GM19351 (cell line): ENCODE results near the gene BCAN.
"Not testable (repeated sequence)": the region's sequence is repeated elsewhere in the genome, so short reads cannot be mapped to it uniquely, and the experiment has no call there.

Source experiments
- ATAC-seq: cut with Tn5 transposase; IDR thresholded peaks from one replicate; pipeline ENCODE4 v1.9.1; 2021; ENCODE audit warnings: mild to moderate bottlenecking, moderate library complexity; ENCODE audit not compliant: unreplicated experiment

BCAN gene, protein sequence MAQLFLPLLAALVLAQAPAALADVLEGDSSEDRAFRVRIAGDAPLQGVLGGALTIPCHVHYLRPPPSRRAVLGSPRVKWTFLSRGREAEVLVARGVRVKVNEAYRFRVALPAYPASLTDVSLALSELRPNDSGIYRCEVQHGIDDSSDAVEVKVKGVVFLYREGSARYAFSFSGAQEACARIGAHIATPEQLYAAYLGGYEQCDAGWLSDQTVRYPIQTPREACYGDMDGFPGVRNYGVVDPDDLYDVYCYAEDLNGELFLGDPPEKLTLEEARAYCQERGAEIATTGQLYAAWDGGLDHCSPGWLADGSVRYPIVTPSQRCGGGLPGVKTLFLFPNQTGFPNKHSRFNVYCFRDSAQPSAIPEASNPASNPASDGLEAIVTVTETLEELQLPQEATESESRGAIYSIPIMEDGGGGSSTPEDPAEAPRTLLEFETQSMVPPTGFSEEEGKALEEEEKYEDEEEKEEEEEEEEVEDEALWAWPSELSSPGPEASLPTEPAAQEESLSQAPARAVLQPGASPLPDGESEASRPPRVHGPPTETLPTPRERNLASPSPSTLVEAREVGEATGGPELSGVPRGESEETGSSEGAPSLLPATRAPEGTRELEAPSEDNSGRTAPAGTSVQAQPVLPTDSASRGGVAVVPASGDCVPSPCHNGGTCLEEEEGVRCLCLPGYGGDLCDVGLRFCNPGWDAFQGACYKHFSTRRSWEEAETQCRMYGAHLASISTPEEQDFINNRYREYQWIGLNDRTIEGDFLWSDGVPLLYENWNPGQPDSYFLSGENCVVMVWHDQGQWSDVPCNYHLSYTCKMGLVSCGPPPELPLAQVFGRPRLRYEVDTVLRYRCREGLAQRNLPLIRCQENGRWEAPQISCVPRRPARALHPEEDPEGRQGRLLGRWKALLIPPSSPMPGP

DNA sequence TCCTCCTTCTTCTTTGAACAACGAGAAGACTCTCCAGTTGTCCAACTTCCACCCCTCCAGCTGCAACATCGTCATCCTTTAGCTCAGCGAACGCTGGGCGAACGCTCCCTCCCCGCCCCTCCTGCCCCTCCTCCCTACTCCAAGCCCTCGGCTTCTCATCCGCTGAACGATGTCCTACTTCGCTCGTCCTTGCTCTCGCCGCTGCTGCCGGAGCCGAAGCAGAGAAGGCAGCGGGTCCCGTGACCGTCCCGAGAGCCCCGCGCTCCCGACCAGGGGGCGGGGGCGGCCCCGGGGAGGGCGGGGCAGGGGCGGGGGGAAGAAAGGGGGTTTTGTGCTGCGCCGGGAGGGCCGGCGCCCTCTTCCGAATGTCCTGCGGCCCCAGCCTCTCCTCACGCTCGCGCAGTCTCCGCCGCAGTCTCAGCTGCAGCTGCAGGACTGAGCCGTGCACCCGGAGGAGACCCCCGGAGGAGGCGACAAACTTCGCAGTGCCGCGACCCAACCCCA lies at the start of gene BCAN:
Gene BCAN, plus strand, starts transcription at position 357 of the 504 bp plus-strand sequence. CDS start 3,938 bp downstream, outside the sequence.
- no peak for ATAC-seq

DNA sequence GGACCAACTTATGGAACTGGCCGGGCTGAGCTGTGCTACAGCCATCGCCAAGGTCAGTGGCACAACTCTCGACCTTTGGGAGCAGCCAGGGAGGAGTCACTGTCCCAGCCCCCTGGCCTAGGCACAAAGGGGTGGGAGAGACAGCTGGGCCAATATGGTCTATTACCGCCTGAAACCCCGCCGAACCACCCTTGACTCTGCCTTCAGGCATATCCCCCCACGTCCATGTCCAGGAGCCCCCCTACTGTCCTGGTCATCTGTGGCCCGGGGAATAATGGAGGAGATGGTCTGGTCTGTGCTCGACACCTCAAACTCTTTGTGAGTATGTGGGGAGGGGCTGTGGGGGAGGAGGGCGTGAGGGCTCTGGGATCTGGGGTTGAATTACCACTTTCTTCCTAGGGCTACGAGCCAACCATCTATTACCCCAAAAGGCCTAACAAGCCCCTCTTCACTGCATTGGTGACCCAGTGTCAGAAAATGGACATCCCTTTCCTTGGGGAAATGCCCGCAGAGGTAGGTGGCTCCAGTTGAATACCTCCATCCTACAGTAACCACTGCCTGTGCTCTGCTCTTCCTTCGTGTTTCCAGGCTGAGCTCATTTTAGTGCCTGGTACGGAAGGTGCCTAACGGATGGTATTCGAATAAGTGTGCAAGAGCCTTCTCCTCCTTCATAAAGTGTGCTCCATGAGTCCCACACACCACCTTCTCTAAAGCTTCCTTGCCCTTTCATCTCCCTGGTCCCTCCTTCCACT lies 49.6 kb upstream of the BCAN start:
- ATAC-seq: no peak

DNA sequence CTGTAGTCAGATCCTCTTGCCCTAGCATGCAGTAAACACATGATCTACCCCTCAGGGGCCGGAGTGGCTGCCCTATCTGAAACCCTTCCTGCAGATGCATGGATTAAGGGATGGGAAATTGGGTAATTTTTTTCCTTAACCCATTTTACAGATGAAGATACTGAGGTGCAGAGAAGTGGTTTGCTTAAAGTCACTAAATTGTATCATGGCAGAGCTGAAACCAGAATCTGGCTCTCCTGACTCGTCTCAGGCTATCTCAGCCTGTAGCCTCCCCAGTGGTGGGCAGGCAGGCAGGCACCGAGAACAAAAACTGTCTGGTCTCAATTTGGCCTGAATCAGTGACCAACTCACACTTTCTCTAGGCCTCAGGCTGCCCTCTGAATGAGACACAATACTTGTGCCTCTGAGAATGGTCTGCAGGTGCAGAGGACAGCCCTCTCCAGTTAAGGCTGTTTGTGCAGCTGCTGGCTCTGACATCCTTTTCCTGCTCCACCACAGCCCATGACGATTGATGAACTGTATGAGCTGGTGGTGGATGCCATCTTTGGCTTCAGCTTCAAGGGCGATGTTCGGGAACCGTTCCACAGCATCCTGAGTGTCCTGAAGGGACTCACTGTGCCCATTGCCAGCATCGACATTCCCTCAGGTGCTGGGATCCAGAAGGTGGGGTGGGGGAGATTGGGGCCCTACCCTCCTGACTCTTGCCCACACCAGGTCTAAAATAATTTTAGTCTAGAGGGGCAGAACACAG lies 48.8 kb upstream of the BCAN start:
- ATAC-seq: no peak

DNA sequence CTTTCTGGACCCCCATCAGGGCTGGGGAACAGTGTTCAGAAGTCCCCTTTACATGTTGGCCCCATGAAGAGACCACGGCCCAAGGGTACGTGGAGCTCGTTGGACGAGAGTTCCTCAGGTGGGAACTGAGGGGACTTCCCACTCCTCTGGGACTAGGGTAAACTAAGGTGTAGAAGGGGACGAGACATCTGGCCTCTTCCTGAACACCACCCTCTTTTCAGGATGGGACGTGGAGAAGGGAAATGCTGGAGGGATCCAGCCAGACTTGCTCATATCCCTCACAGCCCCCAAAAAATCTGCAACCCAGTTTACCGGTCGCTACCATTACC lies 48.3 kb upstream of the BCAN start:
- ATAC-seq: no peak

DNA sequence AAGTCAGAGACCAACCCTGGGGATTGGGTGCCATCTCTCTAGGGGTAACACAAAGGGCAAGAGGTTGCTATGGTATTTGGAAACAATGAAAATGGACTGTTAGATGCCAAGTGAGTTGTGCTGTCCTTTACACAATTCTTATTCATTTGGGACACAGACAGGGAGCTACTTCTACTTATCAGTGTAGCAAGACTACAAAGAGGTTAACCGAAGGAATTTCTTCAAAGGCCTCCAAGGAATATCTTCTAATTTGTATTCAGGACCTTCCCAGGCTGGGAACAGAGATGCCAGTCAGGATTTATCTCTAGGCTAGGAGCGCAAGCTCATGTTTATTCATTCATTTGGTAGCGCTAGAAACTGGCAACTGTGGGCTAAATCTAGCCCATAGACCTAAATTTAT lies 47.7 kb upstream of the BCAN start:
- ATAC-seq: no peak

DNA sequence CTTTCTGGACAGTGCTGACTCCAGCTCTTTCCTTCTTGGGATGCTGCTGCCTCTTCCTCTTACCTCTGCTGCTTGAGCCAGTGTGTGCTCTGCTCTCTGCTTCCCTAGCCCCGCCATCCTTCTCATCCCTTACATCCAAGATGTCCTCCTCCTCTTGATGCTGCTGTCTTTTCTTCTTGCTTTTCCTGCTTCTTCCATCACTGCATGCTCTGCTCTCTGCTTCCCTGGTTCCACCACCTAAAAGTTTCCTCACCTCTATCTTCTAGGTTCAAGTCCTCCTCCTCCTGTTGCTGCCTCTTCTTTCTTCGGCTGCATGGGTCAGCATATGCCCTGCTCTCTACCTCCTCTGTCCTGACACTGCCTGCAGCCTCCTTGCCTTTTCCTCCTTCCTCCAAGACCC lies 46.9 kb upstream of the BCAN start:
- ATAC-seq: no peak

DNA sequence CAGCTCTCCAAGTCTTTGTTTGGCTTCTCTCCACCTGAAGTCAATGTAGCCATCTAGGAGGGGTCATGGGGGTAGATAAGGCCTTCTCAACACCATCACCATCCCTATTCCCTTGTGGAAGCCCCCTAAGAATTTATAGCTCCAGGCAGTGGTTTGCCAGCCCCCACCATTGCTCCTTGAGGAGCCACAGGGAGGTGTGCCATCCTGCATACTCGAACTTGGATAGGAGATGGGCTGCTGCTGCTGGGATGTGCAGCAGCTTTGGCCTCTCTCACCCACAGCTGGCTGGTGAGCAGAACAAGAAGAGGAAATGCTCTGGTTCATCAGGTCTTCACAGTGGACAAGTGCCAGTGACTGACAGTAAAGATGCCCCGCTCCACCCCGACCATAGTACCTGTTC lies 45.5 kb upstream of the BCAN start:
- no peak for ATAC-seq

DNA sequence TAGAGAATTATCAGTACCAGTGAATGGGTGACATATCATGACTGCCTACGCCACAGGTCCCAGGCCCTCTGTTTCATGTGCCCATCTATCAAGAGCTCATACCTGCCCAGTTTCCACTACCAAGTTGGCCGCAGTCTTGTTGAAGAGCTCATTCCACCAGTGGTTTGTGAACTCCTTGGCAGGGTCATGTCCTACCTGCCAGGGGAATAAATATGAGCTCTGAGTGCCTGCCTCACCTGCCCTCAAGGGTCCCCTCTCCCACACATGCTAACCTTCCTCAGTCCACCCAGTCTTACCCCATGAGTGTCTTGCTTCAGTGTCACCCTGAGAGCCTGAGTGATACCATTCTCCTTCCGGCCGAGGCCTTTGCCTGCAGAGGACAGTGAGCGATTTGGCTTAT lies 43.8 kb upstream of the BCAN start:
- ATAC-seq: no peak

DNA sequence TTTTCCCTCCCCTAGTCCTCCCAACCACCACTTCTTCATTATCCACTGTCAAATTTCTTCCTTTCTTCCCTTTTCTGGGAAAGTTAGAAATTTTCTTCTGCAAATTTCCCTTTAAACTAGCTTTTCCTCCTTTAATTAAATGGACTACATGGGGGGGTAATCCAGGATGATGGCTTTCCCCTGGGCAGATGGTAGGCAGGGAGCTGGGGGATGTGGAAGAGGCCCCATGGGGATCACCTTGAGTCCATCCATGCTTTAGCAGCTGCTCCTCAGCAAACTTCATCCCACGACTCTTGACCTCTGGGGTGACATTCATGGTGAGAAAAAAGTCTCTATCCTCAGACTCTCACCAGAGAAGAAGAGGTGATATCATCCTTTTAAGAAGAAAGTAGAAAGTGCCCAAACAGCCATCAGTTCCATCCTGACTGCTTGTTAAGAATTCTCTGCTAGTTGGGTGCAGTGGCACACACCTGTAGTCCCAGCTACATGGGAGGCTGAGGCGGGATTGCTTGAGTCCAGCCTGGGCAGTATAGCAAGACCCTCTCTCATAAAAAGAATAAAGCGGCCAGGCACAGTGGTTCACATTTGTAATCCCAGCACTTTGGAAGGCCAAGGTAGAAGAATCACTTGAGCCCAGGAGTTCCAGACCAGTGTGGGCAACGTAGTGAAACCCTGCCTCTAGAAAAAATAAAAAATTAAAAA lies 43.0 kb upstream of the BCAN start:
- no peak for ATAC-seq

DNA sequence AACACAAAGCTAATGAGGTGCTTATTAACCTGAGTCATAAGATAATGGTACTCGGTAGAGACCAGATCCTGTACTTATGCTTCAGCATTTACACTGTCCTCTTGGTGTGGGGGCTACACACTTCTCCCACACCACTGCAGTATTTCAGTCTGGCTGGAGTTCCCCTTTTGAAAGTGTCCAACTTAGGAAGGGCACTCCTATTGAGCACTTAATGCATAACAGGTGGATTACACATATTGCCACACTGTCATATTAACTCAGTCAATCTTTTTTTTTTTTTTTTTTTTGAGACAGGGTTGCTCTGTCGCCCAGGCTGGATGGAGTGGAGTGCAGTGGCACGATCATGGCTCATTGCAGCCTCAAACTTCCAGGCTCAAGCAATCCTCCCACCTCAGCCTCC lies 42.1 kb upstream of the BCAN start:
- peak; percentile 44 for ATAC-seq

DNA sequence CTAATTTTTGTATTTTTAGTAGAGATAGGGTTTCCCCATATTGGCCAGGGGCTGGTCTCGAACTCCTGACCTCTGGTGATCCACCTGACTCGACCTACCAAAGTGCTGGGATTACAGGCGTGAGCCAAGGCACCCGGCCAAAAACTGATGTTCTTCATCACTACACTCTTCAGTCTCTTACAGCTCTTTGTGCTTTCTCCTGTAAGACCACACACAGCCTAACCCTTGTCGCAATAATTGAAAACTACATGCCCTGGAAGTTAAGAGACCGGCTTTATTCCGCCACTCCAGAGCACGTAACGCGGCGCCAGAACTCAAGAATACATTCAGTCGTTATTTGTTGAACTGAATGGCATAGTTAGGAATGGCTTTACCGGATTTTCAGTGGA lies 41.2 kb upstream of the BCAN start:
- ATAC-seq: no peak

DNA sequence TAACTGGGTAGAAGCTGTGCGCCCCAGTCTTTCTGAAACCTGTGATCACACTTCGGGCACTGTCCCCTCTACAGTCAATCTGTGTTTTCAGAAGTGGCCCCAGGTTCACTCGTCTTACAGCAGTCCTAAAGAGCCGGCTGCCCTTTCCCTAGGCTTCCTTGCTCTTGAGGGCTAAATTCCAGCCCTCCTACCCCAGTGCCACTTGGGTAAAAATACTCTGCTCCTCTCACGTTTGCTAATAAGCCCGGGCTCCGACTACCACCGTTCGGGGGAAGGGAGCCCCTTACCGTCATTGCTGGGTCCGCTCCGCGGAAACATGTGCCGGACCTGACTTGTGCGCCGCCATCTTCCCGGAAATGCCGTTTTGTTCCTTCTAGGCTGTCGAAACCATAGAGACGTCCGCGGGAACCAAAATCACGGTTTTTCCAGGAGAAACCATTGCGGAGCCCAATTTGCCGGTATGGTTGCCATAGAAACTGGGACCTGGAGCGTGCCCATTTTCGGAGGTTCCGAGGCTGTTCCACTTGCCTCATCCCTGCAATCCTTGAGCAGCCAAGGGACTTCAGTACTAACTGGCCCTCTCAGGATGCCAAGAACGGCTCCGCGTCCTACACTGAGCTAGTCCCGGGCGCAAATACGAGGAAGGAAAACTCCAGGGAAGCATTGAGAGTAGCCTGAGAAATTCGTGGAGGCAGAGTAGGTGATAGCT lies 40.6 kb upstream of the BCAN start, which contains the start of gene GPATCH4:
Gene GPATCH4, minus strand, starts transcription at position 358 of the 709 bp plus-strand sequence.
- no peak for ATAC-seq

DNA sequence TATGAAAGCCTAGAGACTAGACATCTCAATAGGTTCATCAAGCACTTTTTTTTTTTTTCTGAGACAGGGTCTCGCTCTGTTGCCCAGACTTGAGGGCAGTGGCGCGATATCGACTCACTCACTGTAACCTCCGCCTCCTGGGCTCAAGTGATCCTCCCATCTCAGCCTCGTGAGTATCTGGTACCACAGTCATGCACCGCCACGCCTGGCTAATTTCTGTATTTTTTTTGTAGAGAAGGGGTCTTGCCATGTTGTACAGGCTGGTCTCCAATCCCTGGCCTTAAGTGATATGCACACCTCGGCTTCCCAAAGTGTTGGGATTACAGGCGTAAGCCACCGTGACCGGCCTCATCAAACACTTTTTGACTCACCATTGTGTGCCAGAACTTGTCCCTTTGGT lies 40.0 kb upstream of the BCAN start:
- no peak for ATAC-seq

DNA sequence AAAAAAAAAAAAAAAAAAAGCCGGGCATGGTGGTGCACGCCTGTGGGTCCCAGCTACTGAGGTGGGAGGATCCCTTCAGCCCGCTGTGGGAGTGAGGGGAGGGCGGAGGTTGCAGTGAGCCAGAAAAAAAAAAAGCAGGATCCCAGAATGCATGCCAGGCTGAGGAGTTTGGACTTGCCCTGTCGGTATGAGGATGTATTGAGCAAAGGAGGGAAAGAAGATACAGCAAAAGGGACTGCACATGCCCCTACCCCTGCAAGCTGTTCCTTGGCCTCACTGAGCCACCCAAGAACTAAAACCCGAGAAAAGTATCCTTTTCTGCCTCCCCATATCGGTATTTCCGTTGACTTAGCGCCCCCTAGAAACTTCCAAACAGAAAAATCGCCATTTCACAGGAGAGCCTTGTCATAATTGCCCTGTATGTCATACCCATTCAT lies 39.3 kb upstream of the BCAN start:
- ATAC-seq: no peak

DNA sequence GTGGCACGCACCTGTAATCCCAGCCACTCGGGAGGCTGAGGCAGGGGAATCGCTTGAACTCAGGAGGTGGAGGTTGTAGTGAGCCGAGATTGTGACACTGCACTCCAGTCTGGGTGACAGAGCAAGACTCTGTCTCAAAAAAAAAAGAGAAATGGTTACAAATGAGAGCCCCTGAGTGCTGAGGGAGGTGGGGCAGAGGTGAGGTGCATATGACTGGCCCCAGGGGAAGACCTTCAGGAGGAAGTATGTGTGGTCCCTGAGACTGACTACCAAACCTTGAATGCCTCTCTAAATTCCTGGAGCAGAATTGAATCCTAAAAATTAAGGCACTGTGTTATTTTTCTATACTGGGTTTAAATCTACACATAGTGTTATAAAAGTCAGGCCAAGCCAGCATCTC lies 34.6 kb upstream of the BCAN start:
- not testable (repeated sequence) for ATAC-seq

DNA sequence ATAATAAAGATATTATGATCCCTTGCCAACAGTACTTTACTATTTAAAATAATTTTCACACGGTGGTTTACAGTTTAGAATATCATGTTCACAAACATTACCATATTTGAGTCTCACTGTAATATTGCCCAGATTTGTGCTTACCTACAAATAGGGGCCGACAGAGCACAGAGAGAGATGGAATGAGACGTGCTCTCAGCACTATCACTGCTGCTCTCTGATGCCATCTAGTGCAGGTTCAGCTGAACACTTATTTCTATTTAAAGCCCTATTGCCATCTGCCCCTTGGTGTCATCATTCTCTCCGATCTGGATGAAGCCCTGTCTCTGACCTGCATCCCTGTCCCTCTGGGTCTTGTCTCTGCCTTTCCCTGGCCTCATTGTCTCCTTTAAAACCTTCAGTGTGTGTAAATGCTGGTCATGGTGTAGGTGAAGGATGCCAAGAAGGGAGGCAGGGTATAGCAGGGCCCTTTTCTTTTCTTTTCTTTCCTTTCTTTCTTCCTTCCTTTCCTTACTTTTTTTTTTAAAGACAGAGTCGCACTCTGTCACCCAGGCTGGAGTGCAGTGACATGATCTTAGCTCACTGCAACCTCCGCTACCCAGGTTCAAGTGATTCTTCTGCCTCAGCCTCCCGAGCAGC lies 33.8 kb upstream of the BCAN start:
- peak; percentile 81 for ATAC-seq

DNA sequence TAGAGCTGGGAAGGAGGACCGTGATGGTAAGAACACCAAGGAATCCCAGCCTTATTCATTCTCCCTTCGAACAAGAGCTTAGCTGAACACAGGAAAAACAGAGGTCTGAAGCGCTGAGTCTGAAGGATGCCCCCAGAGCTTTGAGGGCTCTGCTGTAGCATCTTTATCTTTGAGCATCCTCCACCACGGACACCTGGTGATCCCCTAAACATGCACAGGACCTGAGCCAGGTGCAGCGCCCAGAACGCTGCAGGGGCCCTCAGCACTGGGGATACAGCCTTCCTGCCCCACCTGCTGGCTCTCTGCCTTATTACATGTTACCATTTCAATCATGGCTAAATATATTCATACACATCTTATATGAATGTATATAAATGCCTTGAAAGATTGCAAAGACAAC lies 32.9 kb upstream of the BCAN start:
- no peak for ATAC-seq

DNA sequence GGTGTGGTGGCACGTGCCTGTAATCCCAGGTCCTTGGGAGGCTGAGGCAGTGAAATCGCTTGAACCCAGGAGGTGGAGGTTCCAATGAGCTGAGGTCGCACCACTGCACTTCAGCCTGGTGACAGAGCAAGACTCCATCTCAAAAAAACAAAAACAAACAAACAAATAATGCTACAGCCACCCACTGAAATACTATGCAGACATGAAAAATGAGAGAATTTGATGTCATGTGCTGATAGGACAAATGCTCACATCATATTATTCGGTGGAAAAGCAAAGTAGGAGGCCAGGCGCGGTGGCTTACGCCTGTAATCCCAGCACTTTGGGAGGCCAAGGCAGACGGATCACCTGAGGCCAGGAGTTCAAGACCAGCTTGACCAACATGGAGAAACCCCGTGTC lies 31.8 kb upstream of the BCAN start:
- not testable (repeated sequence) for ATAC-seq

DNA sequence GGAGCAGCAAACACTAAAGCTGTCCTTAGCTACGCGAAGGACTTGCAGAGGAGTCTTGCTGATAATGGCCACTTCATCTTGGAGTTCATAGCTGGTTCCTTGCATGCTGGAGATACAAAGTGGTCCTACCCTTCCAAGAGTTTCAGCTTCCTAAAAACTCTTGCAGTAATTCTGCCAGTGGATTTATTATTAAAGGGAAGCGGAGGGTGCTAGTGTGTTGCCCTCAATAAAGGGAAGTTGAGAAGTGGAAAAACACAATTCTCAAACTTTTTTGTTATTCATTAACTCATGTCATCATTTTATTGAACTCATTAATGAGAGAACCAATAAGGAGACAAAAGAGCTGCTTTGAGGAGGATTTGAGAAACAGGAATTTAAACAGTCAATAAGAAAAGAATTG lies 29.3 kb upstream of the BCAN start:
- no peak for ATAC-seq
